CD4-positive, CD25-positive, alpha-beta regulatory T cell (primary cell): ENCODE data around the gene ALKBH1. TPM values are rescaled to one million over a fixed set of nuclear protein-coding genes. Genes with fewer than 3 reads are reported as not detected.

Experiments
- polyA plus RNA-seq, 4 donors: library from polyadenylated mRNA; unstranded; fragments of 300-500 nt; fragmentation: Illumina TruSeq; gene quantifications; one replicate each; pipeline ENCODE4 v1.2.3, GENCODE V29; 2021
- total RNA-seq: library from RNA; stranded (reverse); gene quantifications from one replicate; pipeline ENCODE4 v1.2.3, GENCODE V29; 2022

ALKBH1 gene
- total and polyA plus RNA-seq, 5 donors from 2014 or later = 7.2 to 10.1 (median 9.2) TPM

Other genes starting within 250 kb of the ALKBH1 start
- gene AHSA1, start 249.9 kb downstream of the ALKBH1 start, total RNA-seq = 66.9 TPM
- 100 to 1,000 TPM; 105 to 134 (median 122) TPM for gene AHSA1, start 249.9 kb downstream of the ALKBH1 start, polyA plus RNA-seq
- gene ISM2, start 209.2 kb downstream of the ALKBH1 start, total RNA-seq = not detected
- gene ISM2, start 209.2 kb downstream of the ALKBH1 start, polyA plus RNA-seq = not detected
- gene SPTLC2, start 91.4 kb downstream of the ALKBH1 start, total RNA-seq = 18.1 TPM
- 10 to 100 TPM in 2 of 4 donors, 1 to 10 TPM in 2; 8.9 to 11.4 (median 9.8) TPM for gene SPTLC2, start 91.4 kb downstream of the ALKBH1 start, polyA plus RNA-seq
- gene SLIRP, start 80 bp upstream of the ALKBH1 start, total RNA-seq = 34.0 TPM
- 100 to 1,000 TPM; 286 to 330 (median 296) TPM for gene SLIRP, start 80 bp upstream of the ALKBH1 start, polyA plus RNA-seq
- gene SNW1, start 53.1 kb upstream of the ALKBH1 start, total RNA-seq = 102 TPM
- gene SNW1, start 53.1 kb upstream of the ALKBH1 start, polyA plus RNA-seq = 10 to 100 TPM; 77.9 to 96.5 (median 81.2) TPM
- gene ADCK1, start 92.1 kb upstream of the ALKBH1 start, total RNA-seq = 10.5 TPM
- 1 to 10 TPM; 2.0 to 4.7 (median 3.5) TPM for gene ADCK1, start 92.1 kb upstream of the ALKBH1 start, polyA plus RNA-seq